ENCODE data around the gene HFE. TPM values are rescaled to one million over a fixed set of nuclear protein-coding genes. Genes with fewer than 3 reads are reported as not detected.

HFE gene
- polyA plus RNA-seq, 3 donors = 13.5 to 16.1 (median 14.1) TPM

- no peak overlapping the region for H2AFZ ChIP-seq (ENCODE audit: insufficient read depth, low read depth, low read length, poor library complexity, severe bottlenecking)
- peaks cover 1 to 4% of the 10 kb centered on the region in 2 donors for H3K4me1 ChIP-seq (ENCODE audit: control insufficient read depth in 1 of 2, insufficient read depth in 2 of 2, low read length in 2 of 2)
- no peak overlapping the region for H3K4me3 Mint-ChIP-seq
- H3K27me3 ChIP-seq (ENCODE audit: control insufficient read depth in 2 of 2, insufficient read depth in 2 of 2, low read length in 2 of 2) = no peaks in the 10 kb centered on the region
- intact Hi-C loops (cut with micrococcal nuclease) = loop anchor here (10.0 kb wide), 1 partner anchor 45 kb away; a partner anchor contains a TSS
- H3K79me2 ChIP-seq (ENCODE audit: insufficient read depth, low read length) = no peaks in the 10 kb centered on the region
- no peak overlapping the region for H3K27ac ChIP-seq (ENCODE audit: low read depth in 1 of 2, low read length in 2 of 2)
- H3K4me3 ChIP-seq (replicated peaks in 1 of 3; ENCODE audit: low read depth in 2 of 3, low read length in 3 of 3) = no peak overlapping the region
- no peak overlapping the region for H3K9ac ChIP-seq (ENCODE audit: insufficient read depth, low read length, poor library complexity, severe bottlenecking)
- no peaks in the 10 kb centered on the region for H3K36me3 ChIP-seq (replicated peaks in 1 of 2; ENCODE audit: control insufficient read depth in 1 of 2, insufficient read depth in 2 of 2, low read length in 2 of 2)
- no CpG with 5 or more reads among the region's 6 CpGs for WGBS (ENCODE audit: insufficient coverage)
- H3K27ac Mint-ChIP-seq = no peak overlapping the region
- no peaks in the 10 kb centered on the region for H4K20me1 ChIP-seq (ENCODE audit: insufficient read depth, low read length)
- no peak for TF ChIP-seq CTCF (IDR thresholded peaks at IDR 0.05)
- H3K4me1 Mint-ChIP-seq = peaks cover 6% of the 10 kb centered on the region
- no peak for DNase-seq
- H3K9me3 Mint-ChIP-seq = peaks cover 0 to 13% (median 4%) of the 10 kb centered on the region in 7 donors
- peaks cover 0 to 6% (median 2%) of the 10 kb centered on the region in 3 donors for H3K27me3 Mint-ChIP-seq (ENCODE audit: low read depth in 3 of 3)
- peaks cover 0 to 4% of the 10 kb centered on the region in 2 donors for H3K36me3 Mint-ChIP-seq
- peaks cover 0 to 7% of the 10 kb centered on the region in 2 donors for H3K9me3 ChIP-seq (replicated peaks in 1 of 2; ENCODE audit: control insufficient read depth in 1 of 2, insufficient read depth in 1 of 2, low read length in 2 of 2)
- H3K4me2 ChIP-seq (replicated peaks; ENCODE audit: extremely low read depth, low read length, poor library complexity, severe bottlenecking) = no peak overlapping the region
Observed at GRCh38 chr6:26109772-26110171, 22.5 kb downstream of the HFE start.

DNA sequence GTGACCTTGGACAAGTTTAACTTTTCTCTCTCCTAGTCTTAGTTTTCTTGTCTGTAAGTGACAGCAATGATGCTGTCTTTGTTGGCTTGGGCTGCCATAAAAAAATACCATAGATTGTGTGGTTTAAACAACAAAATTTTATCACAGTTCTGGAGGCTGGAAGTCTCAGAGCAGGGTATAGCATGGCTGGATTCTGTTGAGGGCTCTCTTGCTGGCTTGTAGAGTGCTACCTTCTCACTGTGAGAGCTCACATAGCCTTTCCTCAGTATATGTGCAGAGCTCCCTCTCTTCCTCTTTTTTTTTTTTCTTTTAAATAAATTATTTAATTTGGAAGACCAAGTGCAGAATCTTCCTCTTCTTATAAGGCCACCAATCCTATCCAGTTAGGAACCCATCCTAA is 26.3 kb downstream of the HFE start:
- Histone ChIP-seq H3K4me1 (ENCODE audit: control insufficient read depth in 1 of 2, insufficient read depth in 2 of 2, low read length in 2 of 2) (no peaks in the 10 kb centered on the region), H4K20me1 (ENCODE audit: insufficient read depth, low read length) (no peaks in the 10 kb centered on the region), H3K36me3 (replicated peaks in 1 of 2; ENCODE audit: control insufficient read depth in 1 of 2, insufficient read depth in 2 of 2, low read length in 2 of 2) (no peaks in the 10 kb centered on the region), H3K4me3 (replicated peaks in 1 of 3; ENCODE audit: low read depth in 2 of 3, low read length in 3 of 3) (no peak overlapping the region), H3K9ac (ENCODE audit: insufficient read depth, low read length, poor library complexity, severe bottlenecking) (no peak overlapping the region), H2AFZ (ENCODE audit: insufficient read depth, low read depth, low read length, poor library complexity, severe bottlenecking) (no peak overlapping the region), H3K79me2 (ENCODE audit: insufficient read depth, low read length) (no peaks in the 10 kb centered on the region), H3K27ac (ENCODE audit: low read depth in 1 of 2, low read length in 2 of 2) (no peak overlapping the region), H3K27me3 (ENCODE audit: control insufficient read depth in 2 of 2, insufficient read depth in 2 of 2, low read length in 2 of 2) (no peaks in the 10 kb centered on the region), H3K9me3 (replicated peaks in 1 of 2; ENCODE audit: control insufficient read depth in 1 of 2, insufficient read depth in 1 of 2, low read length in 2 of 2) (no peaks in the 10 kb centered on the region), H3K4me2 (replicated peaks; ENCODE audit: extremely low read depth, low read length, poor library complexity, severe bottlenecking) (no peak overlapping the region)
- H3K4me1 Mint-ChIP-seq = peaks cover 5% of the 10 kb centered on the region
- peaks cover 0 to 4% of the 10 kb centered on the region in 2 donors for H3K36me3 Mint-ChIP-seq
- H3K4me3 Mint-ChIP-seq = no peak overlapping the region
- peaks cover 0 to 3% (median 0%) of the 10 kb centered on the region in 7 donors for H3K9me3 Mint-ChIP-seq
- no peak for TF ChIP-seq CTCF (IDR thresholded peaks at IDR 0.05)
- no peak overlapping the region for H3K27ac Mint-ChIP-seq
- intact Hi-C loops (cut with micrococcal nuclease) = no loop called here
- no peak for DNase-seq
- H3K27me3 Mint-ChIP-seq (ENCODE audit: low read depth in 3 of 3) = peaks cover 1 to 5% (median 2%) of the 10 kb centered on the region in 3 donors

Data from CD14-positive monocyte (primary cell).